GDM1 (cell line): ENCODE results near the gene MRPL11.

Experiments
- DNase-seq: peaks from one replicate; lab custom pipeline; 2025; lab: John Stamatoyannopoulos, UW

The MRPL11 gene

DNA sequence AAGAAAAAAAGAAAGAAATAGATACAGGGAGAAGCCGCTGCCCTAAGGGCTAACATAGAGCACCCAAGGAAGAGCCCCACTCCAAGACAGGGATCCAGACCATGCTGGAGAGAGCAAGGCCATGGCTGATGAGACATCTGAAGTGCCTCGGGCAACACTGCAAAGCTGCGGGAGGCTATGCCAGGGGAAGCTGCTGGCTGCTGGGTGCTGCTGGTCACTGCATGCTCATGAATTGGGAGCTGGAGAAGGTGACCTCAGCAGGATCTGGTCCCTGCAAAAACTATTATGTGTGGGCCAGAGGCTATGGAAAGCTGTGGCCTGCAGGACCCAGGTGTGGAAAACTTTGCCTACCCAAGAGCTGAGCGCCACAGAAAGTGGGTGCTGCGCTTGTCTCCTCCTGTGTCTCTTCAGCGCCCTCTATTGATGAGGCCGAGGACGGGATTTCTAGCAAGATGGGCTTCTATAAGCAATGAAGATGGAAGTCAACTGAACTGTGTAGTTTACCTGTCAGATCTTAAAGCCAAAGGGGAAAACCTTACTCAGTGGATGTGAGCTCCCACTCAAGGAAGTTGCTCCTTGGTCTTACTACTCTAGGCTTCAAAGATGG lies 49.8 kb downstream of the MRPL11 start:
- DNase-seq, result peak; percentile 46

DNA sequence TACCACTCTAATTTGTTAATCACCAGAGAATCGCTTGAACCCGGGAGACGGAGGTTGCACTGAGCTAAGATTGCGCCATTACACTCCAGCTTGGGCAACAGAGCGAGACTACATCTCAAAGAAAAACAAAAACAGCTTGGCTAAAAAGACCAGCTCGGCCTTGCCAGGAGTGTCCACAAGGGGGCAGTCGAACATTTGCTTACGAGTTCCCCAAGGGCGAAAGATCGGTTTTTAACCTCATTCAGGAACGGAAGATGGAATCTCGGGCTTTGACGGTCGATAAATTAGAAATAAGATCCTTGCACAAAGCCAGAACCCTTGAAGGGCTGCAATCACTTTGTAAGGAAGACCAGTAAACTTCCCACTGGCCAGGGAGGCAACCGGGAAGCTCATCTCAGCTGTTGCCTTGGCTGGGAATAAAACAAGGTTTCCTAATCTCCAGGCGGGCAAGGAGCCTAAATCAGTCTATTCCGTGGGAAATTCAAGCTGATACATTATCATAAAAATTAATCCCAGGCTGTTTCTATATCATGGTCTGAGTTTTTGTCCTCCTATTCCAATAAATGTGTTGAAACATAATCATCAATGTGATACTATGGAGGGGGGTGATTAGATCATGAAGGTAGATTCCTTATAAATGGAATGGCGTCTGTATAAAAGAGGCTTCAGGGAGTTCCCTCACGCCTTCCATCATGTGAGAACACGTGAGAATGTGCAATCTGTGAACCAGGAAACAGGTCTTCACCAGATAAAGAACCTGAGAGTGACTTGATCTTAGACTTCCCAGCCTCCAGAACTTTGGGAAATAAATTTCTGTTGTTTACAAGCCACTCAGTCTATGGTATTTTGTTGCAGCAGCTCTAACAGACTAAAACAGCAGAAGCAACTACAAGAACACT lies 52.2 kb downstream of the MRPL11 start:
- peak; percentile 49 for DNase-seq
